Brain microvascular endothelial cell (primary cell): Measurements from ENCODE around the gene LAMA3.

Experiments
- DNase-seq: peaks from one replicate; pipeline ENCODE4 v3.0.0-alpha.2; 2020
- H3K27ac ChIP-seq: fragments of 250-450 bp; sonication (Bioruptor Pico); 2 replicates; pipeline ENCODE4 v1.5.1; 2020; ENCODE audit warnings: mild to moderate bottlenecking, moderate library complexity
- H3K27me3 ChIP-seq: fragments of 250-450 bp; sonication (Bioruptor Pico); replicated peaks from 2 replicates; pipeline ENCODE4 v1.5.1; 2020; ENCODE audit warnings: mild to moderate bottlenecking
- H3K36me3 ChIP-seq: fragments of 250-450 bp; sonication (Bioruptor Pico); replicated peaks from 2 replicates; pipeline ENCODE4 v1.5.1; 2020; ENCODE audit warnings: mild to moderate bottlenecking
- H3K4me3 ChIP-seq: 2 replicates; pipeline ENCODE4 v1.5.1; 2011; ENCODE audit warnings: low read depth, mild to moderate bottlenecking, control low read depth, low read length, moderate library complexity
- in situ Hi-C: cut with HindIII; loops from 2 replicates; pipeline ENCODE4 v1.10.0; 2017; ENCODE audit warnings: low sequenced_read_pairs, low pct_ligation_motif_present
- TF ChIP-seq, protein P1 (sequence below): IDR thresholded peaks from 2 replicates; pipeline ENCODE4 v1.5.1; 2011; ENCODE audit warnings: low read depth, mild to moderate bottlenecking, moderate library complexity, low read length, control low read depth, inconsistent platforms; ENCODE audit errors: missing control alignments

LAMA3 gene

DNA sequence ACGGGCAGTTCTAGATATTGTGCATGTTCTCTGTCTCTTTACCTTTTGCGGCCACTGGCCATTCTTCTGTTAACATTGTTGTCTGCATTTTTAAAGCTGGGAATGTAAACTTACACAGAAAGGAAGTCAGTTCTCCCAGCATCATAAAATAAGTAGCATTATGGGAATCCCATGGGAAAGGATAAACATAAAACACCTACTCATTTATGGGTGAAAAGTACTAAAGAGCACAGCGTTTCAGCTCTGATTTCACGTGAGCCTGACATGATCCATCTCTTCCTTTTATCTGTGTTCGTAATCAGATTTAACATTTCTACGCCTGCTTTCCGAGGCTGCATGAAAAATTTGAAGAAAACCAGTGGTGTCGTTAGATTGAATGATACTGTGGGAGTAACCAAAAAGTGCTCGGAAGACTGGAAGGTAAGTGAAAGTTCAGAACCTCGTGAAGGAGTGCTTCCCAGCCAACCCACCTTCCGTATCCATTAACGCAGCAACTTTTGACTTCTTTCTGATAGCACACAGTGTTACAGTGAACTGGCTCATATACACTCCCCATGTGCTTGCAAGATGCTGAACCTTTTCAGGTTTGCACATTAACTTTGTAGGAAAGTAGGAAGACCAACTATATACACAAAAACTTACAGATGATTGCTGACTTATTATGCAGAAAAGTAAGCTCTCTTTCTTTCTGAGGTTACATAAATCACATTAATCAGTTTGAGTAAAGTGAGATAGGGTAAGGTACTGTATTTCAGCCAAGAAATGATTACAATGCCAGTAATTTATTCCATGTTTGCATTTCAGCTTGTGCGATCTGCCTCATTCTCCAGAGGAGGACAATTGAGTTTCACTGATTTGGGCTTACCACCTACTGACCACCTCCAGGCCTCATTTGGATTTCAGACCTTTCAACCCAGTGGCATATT lies 238.8 kb downstream of the LAMA3 start:
- in situ Hi-C loops: no loop called here
- H3K27me3 ChIP-seq: no peaks in the 10 kb centered on the region
- no peak overlapping the region for H3K4me3 ChIP-seq
- H3K36me3 ChIP-seq: no peaks in the 10 kb centered on the region
- no peak for DNase-seq
- H3K27ac ChIP-seq: no peak overlapping the region
- TF ChIP-seq, protein P1, sequence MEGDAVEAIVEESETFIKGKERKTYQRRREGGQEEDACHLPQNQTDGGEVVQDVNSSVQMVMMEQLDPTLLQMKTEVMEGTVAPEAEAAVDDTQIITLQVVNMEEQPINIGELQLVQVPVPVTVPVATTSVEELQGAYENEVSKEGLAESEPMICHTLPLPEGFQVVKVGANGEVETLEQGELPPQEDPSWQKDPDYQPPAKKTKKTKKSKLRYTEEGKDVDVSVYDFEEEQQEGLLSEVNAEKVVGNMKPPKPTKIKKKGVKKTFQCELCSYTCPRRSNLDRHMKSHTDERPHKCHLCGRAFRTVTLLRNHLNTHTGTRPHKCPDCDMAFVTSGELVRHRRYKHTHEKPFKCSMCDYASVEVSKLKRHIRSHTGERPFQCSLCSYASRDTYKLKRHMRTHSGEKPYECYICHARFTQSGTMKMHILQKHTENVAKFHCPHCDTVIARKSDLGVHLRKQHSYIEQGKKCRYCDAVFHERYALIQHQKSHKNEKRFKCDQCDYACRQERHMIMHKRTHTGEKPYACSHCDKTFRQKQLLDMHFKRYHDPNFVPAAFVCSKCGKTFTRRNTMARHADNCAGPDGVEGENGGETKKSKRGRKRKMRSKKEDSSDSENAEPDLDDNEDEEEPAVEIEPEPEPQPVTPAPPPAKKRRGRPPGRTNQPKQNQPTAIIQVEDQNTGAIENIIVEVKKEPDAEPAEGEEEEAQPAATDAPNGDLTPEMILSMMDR: no peak

DNA sequence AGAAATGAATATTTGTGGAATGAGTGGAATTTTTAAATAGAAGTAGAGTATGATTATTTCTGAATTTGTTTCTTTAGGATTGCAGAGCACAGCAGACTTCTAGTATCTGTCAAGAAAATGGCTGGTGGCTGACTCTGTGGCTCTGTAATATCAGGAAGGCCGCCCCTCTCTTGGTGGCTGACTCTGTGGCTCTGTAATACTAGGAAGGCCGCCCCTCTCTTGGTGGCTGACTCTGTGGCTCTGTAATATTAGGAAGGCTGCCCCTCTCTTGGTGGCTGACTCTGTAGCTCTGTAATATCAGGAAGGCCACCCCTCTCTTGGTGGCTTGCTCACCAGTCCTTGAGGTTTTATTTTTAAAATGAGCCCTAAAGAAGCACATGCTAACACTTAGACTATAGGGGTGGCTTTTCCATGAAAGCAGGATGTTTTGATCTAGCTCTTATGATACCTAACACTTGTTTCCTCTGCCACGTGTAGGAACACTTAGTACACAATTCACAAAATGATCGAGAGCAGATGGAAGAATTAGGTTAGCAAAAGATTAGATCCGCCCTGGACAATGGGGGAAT lies 240.2 kb downstream of the LAMA3 start:
- Histone ChIP-seq H3K27me3 (no peaks in the 10 kb centered on the region), H3K4me3 (no peak overlapping the region), H3K36me3 (no peaks in the 10 kb centered on the region), H3K27ac (no peak overlapping the region)
- no peak for DNase-seq
- TF ChIP-seq, protein P1: no peak
- in situ Hi-C loops: no loop called here

DNA sequence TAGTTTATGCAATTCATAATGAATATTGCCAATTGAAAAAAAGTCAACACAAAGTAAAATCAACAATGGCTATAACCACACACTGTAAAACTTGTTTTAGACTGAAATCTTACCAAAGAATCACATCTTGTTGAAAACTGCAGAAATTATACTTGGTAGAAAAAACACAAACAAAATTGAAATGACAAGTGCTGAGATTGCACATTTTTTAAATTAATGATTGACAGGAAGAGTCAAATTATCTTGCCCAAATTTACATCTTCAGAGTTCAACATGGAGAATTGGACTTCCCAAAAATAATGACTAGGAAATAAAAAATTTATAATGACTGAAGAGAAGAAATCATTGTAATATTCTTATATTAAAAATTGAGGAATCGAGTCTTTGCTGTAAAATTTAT lies 240.7 kb downstream of the LAMA3 start:
- no peak overlapping the region for H3K4me3 ChIP-seq
- TF ChIP-seq, protein P1: no peak
- DNase-seq: no peak
- no peaks in the 10 kb centered on the region for H3K27me3 ChIP-seq
- in situ Hi-C loops: no loop called here
- no peaks in the 10 kb centered on the region for H3K36me3 ChIP-seq
- H3K27ac ChIP-seq: no peak overlapping the region

DNA sequence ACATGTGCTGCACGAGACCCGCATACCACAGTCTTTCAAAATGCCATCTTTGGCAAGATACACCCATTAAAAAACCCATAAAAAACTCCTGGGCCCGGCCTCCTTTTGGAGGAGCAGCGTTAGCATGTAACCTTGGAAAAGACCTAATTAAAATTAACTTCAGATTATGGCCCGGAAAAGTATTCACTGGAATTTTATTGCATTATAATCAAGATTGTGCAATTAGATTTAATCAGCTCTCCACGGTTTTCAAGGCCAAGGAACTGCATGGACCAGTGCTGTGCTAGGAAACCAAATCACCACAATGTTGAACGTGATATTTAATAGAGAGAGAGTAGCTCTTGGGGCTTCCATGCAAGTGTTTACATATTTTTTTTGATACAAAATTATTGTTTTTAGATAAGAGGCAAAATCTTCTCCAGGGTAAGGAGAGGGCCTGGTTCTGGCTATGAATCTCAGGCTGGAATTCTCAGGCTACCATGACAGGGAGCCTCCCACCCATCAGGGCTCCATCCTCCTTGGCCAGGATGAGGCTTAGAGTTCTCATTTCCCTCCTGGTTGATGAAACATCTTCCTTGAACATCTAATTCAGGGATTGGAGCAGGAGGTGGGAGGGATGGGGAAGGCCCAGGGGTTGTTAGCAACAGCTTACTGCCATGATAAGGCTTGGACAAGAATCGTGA lies 243.3 kb downstream of the LAMA3 start:
- Histone ChIP-seq H3K27me3 (no peaks in the 10 kb centered on the region), H3K27ac (no peak overlapping the region), H3K4me3 (no peak overlapping the region), H3K36me3 (no peaks in the 10 kb centered on the region)
- no peak for DNase-seq
- in situ Hi-C loops: no loop called here
- TF ChIP-seq, protein P1: no peak

DNA sequence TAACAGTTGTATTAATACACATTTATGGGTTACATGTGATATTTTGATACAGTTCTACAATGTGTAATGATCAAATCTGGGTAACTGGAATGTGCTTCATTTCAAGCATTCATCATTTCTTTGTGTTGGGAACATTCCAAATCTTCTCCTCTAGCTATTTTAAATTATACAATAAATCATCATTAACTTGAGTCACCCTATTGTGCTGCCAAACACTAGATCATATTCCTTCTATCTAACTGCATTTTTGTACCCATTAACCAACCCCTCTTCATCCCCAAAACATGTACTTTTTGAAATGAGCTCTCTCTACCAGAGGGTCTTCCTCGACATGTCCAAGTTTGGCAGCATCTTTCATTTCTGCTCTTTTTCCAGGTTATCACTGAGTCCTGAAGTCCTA lies 244.2 kb downstream of the LAMA3 start:
- no peaks in the 10 kb centered on the region for H3K36me3 ChIP-seq
- no peak overlapping the region for H3K27ac ChIP-seq
- TF ChIP-seq, protein P1: no peak
- no peaks in the 10 kb centered on the region for H3K27me3 ChIP-seq
- DNase-seq: no peak
- H3K4me3 ChIP-seq: no peak overlapping the region
- in situ Hi-C loops: no loop called here
